HG03575 (cell line): ENCODE results near the gene SLC22A3.
A peak's percentile ranks its signal among the peaks of the same experiment; 100 is the strongest.

Experiments
- ATAC-seq: cut with Tn5 transposase; IDR thresholded peaks from one replicate; pipeline ENCODE4 v1.9.1; 2021; ENCODE audit not compliant: unreplicated experiment, insufficient number of reproducible peaks, low FRiP score; ENCODE audit errors: extremely low read depth

The SLC22A3 gene

GRCh38 chr6:160393891-160394653 lies 45.9 kb downstream of the SLC22A3 start:
- ATAC-seq = no peak

DNA sequence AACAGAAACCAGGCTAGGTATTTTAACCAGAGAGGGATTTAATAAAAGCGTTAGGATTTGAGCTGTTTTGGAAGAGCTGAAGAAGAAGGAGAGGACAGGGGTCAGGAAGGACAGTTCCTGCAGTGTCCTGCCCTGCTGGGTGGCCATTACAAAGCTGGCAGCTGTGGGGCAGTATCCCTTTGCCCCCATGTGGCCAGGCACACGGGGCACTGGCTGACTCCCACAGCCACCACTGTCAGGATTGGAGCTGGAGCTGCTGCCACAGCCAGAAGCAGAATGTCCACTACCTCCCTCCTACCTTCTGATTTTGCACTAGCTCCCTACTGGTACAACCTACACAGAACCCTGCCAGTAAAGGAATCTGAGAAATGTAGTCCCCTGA lies 46.5 kb downstream of the SLC22A3 start:
- no peak for ATAC-seq

DNA sequence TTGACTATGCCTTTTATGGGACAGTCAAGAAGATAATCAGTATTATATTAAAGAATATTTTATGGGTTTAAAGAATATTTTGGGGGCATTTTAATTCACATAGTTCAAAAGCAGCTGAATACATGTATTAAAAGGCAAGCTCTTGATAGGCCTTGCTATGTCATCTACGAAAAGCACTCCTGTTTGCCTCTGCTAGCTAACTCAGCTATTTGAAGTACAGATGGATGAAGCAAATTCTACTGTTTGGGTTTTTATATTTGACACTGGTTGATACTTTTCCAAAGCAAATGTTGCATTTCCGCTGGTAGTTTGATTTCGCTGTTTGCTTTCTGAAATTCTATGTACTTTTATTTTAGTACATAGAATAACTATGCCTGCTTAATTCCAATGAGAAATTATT lies 47.0 kb downstream of the SLC22A3 start:
- no peak for ATAC-seq

- no peak for ATAC-seq
Measured at GRCh38 chr6:160396292-160396691, 48.1 kb downstream of the SLC22A3 start.

DNA sequence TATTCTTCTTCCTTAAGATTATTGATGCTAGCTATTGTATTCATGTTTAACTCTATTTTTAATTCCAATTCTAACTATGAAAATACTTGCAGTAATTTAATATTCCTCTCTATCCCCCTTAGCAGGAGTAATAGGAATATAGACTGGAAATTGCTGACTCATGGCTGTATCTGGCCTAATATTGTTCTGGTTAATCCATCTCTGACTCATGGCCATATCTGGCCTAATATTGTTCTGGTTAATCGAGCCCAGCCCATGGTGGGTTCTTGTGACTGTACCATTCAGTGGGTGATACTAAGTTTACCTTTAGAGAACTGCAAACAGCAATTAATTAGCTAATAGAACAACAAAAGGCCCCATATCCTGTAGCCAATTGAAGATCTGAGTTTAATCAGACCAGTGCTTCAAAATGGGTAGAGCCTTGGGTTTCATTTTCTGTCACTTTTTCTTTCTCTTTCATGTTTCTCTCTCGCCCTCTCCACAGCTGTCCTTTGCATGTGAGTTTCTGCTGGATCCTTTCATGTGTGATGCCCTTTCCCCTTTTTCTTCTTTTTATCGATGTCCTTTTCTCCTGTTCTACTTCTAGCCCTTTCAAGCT lies 50.6 kb downstream of the SLC22A3 start:
- peak; percentile 80 for ATAC-seq

GRCh38 chr6:160400446-160400845 lies 52.3 kb downstream of the SLC22A3 start:
- ATAC-seq = no peak

DNA sequence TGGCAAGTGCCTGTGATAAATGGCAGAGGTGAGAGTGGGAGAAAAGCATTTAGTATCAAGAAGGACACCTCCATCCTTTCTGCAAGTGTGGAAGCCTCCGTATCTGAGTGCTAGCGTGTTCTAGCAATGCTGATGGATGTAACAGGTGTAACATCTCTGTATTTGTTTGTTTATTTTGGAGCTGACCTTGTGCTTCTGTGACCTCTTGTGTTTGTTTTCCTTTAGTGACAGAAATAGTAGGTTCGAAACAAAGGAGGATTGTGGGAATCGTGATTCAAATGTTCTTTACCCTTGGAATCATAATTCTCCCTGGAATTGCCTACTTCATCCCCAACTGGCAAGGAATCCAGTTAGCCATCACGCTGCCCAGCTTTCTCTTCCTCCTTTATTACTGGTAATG lies 60.4 kb downstream of the SLC22A3 start:
- no peak for ATAC-seq

DNA sequence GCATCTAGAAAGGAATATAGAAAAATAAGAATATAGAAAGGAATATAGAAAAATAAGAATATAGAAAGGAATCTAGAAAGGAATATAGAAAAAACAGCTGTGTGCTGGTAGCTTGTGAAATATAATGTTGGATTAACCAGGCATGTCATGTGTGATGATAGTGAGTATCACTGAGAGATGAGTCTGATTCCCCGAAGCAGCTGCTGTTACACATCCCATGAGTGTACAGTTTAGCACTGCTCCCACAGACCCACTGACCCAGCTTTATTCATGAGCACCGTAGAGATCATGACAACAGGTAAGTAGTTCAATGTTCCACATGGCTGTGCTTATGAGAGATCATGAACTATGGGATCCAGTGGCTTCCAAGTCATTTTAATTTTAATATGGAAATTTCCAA lies 64.8 kb downstream of the SLC22A3 start:
- ATAC-seq = no peak

DNA sequence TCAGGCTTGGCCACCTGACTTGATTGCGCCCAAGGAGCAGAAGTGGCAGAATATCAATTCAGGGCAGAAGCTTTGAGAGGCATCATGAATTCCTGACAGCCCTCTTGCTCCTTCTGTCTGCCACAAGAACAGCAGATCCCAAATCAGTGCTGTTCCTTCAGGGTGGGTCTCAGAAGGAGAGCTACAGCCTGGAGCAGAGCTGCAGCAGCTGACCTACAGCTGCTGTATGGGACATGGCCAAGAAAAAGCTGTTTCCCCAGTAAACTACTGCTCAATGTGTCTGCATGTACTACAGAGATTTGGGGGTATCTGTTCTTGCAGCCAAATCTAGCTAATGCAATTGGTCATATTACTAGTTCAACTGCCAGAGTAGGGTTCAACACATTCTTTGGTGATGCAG lies 69.0 kb downstream of the SLC22A3 start:
- no peak for ATAC-seq

DNA sequence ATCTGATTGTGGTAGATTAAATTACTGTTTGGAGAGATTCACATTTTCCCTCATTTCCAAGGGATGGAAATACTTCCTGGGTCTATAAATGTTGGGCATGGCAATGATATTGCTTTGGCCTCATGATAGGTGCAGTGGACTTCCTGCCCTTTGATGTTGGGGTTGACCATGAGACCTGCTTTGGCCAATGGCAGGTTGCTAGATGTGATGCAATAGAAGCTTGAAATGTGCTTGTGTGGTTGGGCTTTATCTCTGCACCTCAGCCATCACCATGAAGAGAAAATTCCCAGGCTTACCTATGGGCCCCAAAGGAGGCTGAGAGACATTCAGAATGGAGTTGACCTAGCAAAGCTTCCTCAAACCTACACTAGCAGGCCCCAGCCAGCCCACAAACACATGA lies 69.4 kb downstream of the SLC22A3 start:
- ATAC-seq = no peak

DNA sequence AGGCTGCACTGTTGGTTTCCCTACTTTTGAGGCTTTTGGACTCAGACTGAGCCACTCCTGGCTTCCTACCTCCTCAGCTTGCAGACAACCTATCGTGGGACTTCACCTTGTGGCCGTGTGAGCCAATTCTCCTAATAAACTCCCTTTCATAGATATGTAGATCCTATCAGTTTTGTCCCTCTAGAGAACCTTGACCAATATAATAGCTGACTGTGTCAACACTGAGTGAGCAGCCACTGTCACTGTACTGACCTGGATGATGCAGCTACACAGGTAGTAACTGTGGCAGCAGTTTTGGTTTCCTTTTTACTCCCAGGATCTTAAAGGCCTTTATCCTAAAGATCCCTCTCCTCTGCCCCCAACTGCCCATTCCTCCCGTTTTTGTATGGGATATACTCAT lies 70.2 kb downstream of the SLC22A3 start:
- ATAC-seq = no peak

DNA sequence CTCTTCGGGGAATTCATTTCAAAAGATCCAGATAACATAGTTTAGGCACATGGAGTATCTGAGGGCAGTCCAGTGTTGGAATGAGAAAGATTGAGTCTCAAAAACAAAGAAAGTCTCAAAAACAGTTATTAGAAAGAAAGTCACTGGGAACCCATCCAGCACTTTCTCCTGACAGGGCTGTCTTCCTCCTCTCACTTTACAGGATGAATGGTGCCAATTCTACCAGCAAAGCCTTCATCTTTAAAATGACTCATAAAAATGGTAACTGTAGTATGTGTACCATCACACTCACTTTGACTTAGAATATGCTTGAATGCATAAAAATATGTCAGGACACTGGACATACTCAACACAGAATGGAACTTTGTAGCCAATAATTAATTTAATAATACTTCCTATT lies 71.3 kb downstream of the SLC22A3 start:
- ATAC-seq = no peak

GRCh38 chr6:160420253-160420968 lies 72.2 kb downstream of the SLC22A3 start:
- ATAC-seq = no peak

- no peak for ATAC-seq
Measured at GRCh38 chr6:160420969-160421556, 72.9 kb downstream of the SLC22A3 start.

DNA sequence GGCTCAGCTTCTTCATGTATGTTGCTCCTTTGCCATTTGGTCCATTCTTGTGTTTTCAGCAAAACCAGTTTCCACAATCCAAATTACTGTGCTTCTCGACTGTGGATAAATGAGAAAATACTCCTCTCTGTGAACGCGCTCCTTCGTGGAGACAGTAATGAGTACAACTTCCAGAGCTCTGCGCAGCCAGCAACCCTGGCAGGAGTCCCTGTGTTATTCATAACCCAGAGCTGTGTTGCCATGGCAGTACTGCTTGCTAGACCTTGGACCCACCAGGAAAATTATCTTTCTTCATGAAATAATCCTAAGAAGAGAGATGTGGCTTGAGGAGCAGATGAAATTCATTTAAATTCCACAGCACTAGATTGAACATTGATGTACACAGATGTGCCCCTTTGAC lies 73.7 kb downstream of the SLC22A3 start:
- ATAC-seq = no peak

GRCh38 chr6:160424256-160424655 lies 76.1 kb downstream of the SLC22A3 start:
- ATAC-seq = no peak

DNA sequence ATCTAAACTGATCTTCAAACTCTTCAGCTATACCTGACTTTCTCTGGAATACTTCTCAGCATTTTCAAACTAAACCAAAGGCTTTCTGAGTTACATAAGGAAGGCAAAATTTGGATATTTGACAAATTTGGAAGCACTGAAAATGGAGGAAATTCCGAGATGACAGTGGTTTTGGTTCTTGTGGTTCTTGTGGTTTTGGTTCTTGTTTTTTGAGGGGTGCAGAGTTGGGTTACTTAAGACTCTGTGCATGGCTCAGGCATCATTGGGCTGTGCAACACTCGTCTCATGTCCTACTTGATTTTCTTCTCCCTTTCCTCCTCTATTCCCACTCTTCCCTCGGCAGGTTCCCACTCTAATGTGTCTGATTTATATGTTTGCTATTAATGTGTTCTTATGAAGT lies 78.0 kb downstream of the SLC22A3 start:
- ATAC-seq = no peak

GRCh38 chr6:160427312-160428068 lies 79.3 kb downstream of the SLC22A3 start:
- no peak for ATAC-seq

DNA sequence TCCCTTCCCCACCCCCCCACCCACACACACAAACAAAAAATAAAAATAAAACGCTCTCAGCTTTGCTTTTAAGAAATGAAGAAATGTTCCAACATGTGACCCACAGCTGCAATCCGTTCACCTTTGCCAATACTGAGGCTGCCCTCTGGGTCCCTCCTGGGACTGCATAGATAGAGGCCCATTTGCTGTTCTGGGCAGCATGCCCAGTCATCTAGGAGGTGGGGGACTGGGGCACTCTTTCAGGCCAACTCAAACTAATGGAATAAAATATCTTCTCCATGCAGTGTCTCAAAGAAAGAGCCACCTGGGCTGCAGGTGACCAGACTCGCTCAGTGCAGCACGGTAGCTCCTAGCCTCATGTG lies 79.9 kb downstream of the SLC22A3 start:
- ATAC-seq = no peak
